ENCODE data around the gene TPP2.

The TPP2 gene

GRCh38 chr13:102678339-102679107, 81.7 kb downstream of the TPP2 start:
- TF ChIP-seq, protein P1, sequence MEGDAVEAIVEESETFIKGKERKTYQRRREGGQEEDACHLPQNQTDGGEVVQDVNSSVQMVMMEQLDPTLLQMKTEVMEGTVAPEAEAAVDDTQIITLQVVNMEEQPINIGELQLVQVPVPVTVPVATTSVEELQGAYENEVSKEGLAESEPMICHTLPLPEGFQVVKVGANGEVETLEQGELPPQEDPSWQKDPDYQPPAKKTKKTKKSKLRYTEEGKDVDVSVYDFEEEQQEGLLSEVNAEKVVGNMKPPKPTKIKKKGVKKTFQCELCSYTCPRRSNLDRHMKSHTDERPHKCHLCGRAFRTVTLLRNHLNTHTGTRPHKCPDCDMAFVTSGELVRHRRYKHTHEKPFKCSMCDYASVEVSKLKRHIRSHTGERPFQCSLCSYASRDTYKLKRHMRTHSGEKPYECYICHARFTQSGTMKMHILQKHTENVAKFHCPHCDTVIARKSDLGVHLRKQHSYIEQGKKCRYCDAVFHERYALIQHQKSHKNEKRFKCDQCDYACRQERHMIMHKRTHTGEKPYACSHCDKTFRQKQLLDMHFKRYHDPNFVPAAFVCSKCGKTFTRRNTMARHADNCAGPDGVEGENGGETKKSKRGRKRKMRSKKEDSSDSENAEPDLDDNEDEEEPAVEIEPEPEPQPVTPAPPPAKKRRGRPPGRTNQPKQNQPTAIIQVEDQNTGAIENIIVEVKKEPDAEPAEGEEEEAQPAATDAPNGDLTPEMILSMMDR (IDR thresholded peaks at IDR 0.05; ENCODE audit: poor library complexity, severe bottlenecking), result no peak
- no peaks in the 10 kb centered on the region for H3K4me1 ChIP-seq (ENCODE audit: insufficient read depth, poor library complexity, severe bottlenecking)
- H3K9me3 ChIP-seq (ENCODE audit: severe bottlenecking), result no peaks in the 10 kb centered on the region
- H3K4me3 ChIP-seq (ENCODE audit: severe bottlenecking), result no peak overlapping the region
- no peaks in the 10 kb centered on the region for H3K27me3 ChIP-seq (ENCODE audit: insufficient read depth, poor library complexity, severe bottlenecking)
- no peak for DNase-seq (ENCODE audit: low spot score)
- ATAC-seq (ENCODE audit: low read depth), result no peak
- peaks cover 61% of the 10 kb centered on the region for H3K36me3 ChIP-seq (ENCODE audit: low read depth)
- H3K27ac ChIP-seq (ENCODE audit: poor library complexity, severe bottlenecking), result no peak overlapping the region

GRCh38 chr13:102679449-102680132, 82.8 kb downstream of the TPP2 start:
- no peaks in the 10 kb centered on the region for H3K27me3 ChIP-seq (ENCODE audit: insufficient read depth, poor library complexity, severe bottlenecking)
- H3K4me3 ChIP-seq (ENCODE audit: severe bottlenecking), result no peak overlapping the region
- no peak overlapping the region for H3K27ac ChIP-seq (ENCODE audit: poor library complexity, severe bottlenecking)
- ATAC-seq (ENCODE audit: low read depth) (no peak), DNase-seq (ENCODE audit: low spot score) (no peak)
- no peaks in the 10 kb centered on the region for H3K4me1 ChIP-seq (ENCODE audit: insufficient read depth, poor library complexity, severe bottlenecking)
- H3K9me3 ChIP-seq (ENCODE audit: severe bottlenecking), result no peaks in the 10 kb centered on the region
- peaks cover 50% of the 10 kb centered on the region for H3K36me3 ChIP-seq (ENCODE audit: low read depth)
- TF ChIP-seq, protein P1 (IDR thresholded peaks at IDR 0.05; ENCODE audit: poor library complexity, severe bottlenecking), result no peak

DNA sequence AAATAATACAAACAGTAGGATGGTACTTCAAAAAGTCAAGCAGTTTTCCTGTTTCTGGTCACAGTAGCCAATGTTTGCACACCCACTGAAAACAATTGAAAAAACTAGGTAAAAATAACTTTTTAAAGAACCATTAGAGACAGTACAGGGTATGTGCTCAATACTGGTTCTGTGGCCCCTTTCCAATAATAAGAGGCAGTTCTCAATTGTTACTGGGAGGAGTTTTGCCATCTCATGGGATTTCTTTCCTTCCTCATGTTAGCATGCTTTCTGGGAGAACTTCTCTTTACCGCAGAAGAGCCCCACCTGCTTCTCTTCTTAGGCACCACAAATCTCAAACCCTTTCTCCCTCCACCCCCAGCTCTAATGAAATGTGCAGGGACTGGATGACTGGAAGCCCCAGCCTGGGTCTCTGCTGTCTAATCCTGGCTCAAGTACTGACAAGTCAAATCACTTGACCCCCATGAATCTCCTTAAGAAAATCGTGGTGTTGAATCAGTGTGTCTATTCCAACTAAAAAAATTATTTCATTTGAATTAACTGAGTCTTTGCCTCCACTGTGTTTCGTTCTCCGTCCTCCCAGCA, 83.4 kb downstream of the TPP2 start:
- TF ChIP-seq, protein P1 (IDR thresholded peaks at IDR 0.05; ENCODE audit: poor library complexity, severe bottlenecking), result no peak
- H3K4me1 ChIP-seq (ENCODE audit: insufficient read depth, poor library complexity, severe bottlenecking), result no peaks in the 10 kb centered on the region
- H3K9me3 ChIP-seq (ENCODE audit: severe bottlenecking), result no peaks in the 10 kb centered on the region
- peaks cover 44% of the 10 kb centered on the region for H3K36me3 ChIP-seq (ENCODE audit: low read depth)
- no peaks in the 10 kb centered on the region for H3K27me3 ChIP-seq (ENCODE audit: insufficient read depth, poor library complexity, severe bottlenecking)
- H3K27ac ChIP-seq (ENCODE audit: poor library complexity, severe bottlenecking), result no peak overlapping the region
- no peak for ATAC-seq (ENCODE audit: low read depth)
- H3K4me3 ChIP-seq (ENCODE audit: severe bottlenecking), result no peak overlapping the region
- DNase-seq (ENCODE audit: low spot score), result no peak

GRCh38 chr13:102680842-102681740, 84.3 kb downstream of the TPP2 start:
- Histone ChIP-seq H3K4me1 (ENCODE audit: insufficient read depth, poor library complexity, severe bottlenecking) (no peaks in the 10 kb centered on the region), H3K27ac (ENCODE audit: poor library complexity, severe bottlenecking) (no peak overlapping the region), H3K9me3 (ENCODE audit: severe bottlenecking) (no peaks in the 10 kb centered on the region), H3K36me3 (ENCODE audit: low read depth) (peaks cover 35% of the 10 kb centered on the region), H3K4me3 (ENCODE audit: severe bottlenecking) (no peak overlapping the region), H3K27me3 (ENCODE audit: insufficient read depth, poor library complexity, severe bottlenecking) (no peaks in the 10 kb centered on the region)
- no peak for ATAC-seq (ENCODE audit: low read depth)
- TF ChIP-seq, protein P1 (IDR thresholded peaks at IDR 0.05; ENCODE audit: poor library complexity, severe bottlenecking), result no peak
- no peak for DNase-seq (ENCODE audit: low spot score)
